Osteoblast (primary cell): ENCODE data around the gene LRP8. TPM values are rescaled to one million over a fixed set of nuclear protein-coding genes. Genes with fewer than 3 reads are reported as not detected.
A peak's percentile ranks its signal among the peaks of the same experiment; 100 is the strongest.

Source experiments
- DNase-seq: peaks from one replicate; pipeline ENCODE4 v3.0.0; 2011; ENCODE audit warnings: low spot score, mixed read lengths; ENCODE audit not compliant: insufficient read length; ENCODE audit errors: missing footprints
- H2AFZ ChIP-seq: 2 replicates; pipeline ENCODE4 v1.6.0; 2011; ENCODE audit warnings: mild to moderate bottlenecking, low read length
- H3K27ac ChIP-seq: 2 replicates; pipeline ENCODE4 v1.5.1; 2011; ENCODE audit warnings: mild to moderate bottlenecking, low read depth, low read length, moderate library complexity
- H3K27me3 ChIP-seq: 2 replicates; pipeline ENCODE4 v1.6.0; 2012; ENCODE audit warnings: mild to moderate bottlenecking, control low read depth, inconsistent platforms, low read length, moderate library complexity; ENCODE audit not compliant: insufficient read depth
- H3K36me3 ChIP-seq: 2 replicates; pipeline ENCODE4 v1.5.1; 2011; ENCODE audit warnings: mild to moderate bottlenecking, low read length, control low read depth, moderate library complexity; ENCODE audit not compliant: insufficient read depth
- H3K4me1 ChIP-seq: 2 replicates; pipeline ENCODE4 v1.5.1; 2011; ENCODE audit warnings: mild to moderate bottlenecking, low read length, control low read depth, moderate library complexity; ENCODE audit not compliant: insufficient read depth
- H3K4me2 ChIP-seq: 2 replicates; pipeline ENCODE4 v1.6.0; 2011; ENCODE audit warnings: mild to moderate bottlenecking, low read length; ENCODE audit not compliant: insufficient read depth
- H3K4me3 ChIP-seq: fragments of 200-600 bp; sonication (generic); 3 replicates; pipeline ENCODE4 v1.5.1; 2012; ENCODE audit warnings: mild to moderate bottlenecking, low read length, inconsistent platforms; ENCODE audit not compliant: insufficient read depth
- H3K79me2 ChIP-seq: 2 replicates; pipeline ENCODE4 v1.6.0; 2012; ENCODE audit warnings: mild to moderate bottlenecking, low read length, control low read depth, inconsistent platforms; ENCODE audit not compliant: insufficient read depth
- H3K9me3 ChIP-seq: 2 replicates; pipeline ENCODE4 v1.5.1; 2011; ENCODE audit warnings: low read depth, low read length, control low read depth
- H4K20me1 ChIP-seq: 2 replicates; pipeline ENCODE4 v1.6.0; 2012; ENCODE audit warnings: mild to moderate bottlenecking, low read length, control low read depth; ENCODE audit not compliant: insufficient read depth
- total RNA-seq: library from RNA; depleted of rRNA; stranded (reverse); fragments of >200 nt; gene quantifications from 2 replicates; pipeline ENCODE4 v1.2.3, GENCODE V29; 2012
- TF ChIP-seq, protein P1 (sequence below): IDR thresholded peaks from 2 replicates; pipeline ENCODE4 v1.5.1; 2011; ENCODE audit warnings: mild to moderate bottlenecking, low read depth, low read length, moderate library complexity; ENCODE audit errors: extremely low read depth

The LRP8 gene
- total RNA-seq, 1 donor: 11.2 TPM

DNA sequence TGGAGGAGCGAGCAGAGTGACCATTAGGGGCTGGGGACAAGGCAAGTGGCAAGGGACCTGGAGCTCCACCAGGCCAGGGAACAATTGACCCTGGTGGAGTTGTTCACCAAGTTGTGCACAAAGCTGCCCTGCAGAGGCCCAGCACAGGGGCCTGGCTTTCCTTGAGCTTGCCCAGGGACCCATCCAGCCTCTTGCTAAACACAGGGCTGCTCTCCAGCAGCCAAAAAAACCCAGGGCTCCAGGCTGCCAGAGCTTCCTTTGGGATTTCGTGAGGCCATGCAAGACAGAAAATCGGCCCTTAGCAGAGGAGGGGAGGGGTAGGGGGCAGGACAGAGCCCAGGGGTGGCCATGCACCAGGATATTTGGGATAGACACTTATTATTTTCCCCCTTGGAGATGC is 32.6 kb downstream of the LRP8 start:
- DNase-seq: no peak
- H3K79me2 ChIP-seq: no peaks in the 10 kb centered on the region
- no peaks in the 10 kb centered on the region for H4K20me1 ChIP-seq
- peaks cover 24% of the 10 kb centered on the region for H3K4me1 ChIP-seq
- H2AFZ ChIP-seq: no peak overlapping the region
- TF ChIP-seq, protein P1, sequence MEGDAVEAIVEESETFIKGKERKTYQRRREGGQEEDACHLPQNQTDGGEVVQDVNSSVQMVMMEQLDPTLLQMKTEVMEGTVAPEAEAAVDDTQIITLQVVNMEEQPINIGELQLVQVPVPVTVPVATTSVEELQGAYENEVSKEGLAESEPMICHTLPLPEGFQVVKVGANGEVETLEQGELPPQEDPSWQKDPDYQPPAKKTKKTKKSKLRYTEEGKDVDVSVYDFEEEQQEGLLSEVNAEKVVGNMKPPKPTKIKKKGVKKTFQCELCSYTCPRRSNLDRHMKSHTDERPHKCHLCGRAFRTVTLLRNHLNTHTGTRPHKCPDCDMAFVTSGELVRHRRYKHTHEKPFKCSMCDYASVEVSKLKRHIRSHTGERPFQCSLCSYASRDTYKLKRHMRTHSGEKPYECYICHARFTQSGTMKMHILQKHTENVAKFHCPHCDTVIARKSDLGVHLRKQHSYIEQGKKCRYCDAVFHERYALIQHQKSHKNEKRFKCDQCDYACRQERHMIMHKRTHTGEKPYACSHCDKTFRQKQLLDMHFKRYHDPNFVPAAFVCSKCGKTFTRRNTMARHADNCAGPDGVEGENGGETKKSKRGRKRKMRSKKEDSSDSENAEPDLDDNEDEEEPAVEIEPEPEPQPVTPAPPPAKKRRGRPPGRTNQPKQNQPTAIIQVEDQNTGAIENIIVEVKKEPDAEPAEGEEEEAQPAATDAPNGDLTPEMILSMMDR: no peak
- no peak overlapping the region for H3K4me3 ChIP-seq
- no peaks in the 10 kb centered on the region for H3K9me3 ChIP-seq
- no peak overlapping the region for H3K27ac ChIP-seq
- no peak overlapping the region for H3K4me2 ChIP-seq
- H3K27me3 ChIP-seq: no peaks in the 10 kb centered on the region
- no peaks in the 10 kb centered on the region for H3K36me3 ChIP-seq

DNA sequence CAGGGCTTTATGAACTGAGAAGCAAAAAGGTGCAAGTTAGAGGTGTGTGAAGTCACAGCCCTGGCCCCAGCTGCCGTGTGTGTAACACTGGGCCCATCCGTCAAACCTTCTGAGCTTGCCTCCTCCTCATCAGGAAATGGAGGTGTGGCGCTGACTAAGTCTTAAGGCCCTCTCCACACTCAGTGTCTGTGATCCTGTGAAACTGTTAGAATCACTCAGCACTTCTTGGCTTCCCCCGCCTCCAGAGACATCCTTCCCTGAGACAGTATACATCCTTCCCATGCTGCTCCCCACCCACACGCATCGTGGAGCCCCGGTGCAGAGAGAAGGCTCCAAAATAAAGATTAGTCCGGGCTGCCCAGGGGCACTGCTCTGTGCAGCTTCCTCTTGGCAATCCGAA is 33.3 kb downstream of the LRP8 start:
- H3K4me1 ChIP-seq: peaks cover 24% of the 10 kb centered on the region
- no peaks in the 10 kb centered on the region for H3K79me2 ChIP-seq
- peak overlapping the region; percentile 45 for H2AFZ ChIP-seq
- H3K4me3 ChIP-seq: no peak overlapping the region
- no peaks in the 10 kb centered on the region for H3K36me3 ChIP-seq
- peak; percentile 94 for DNase-seq
- H4K20me1 ChIP-seq: no peaks in the 10 kb centered on the region
- no peaks in the 10 kb centered on the region for H3K9me3 ChIP-seq
- no peaks in the 10 kb centered on the region for H3K27me3 ChIP-seq
- TF ChIP-seq, protein P1: no peak
- peak overlapping the region; percentile 13 for H3K27ac ChIP-seq
- peak overlapping the region; percentile 38 for H3K4me2 ChIP-seq

DNA sequence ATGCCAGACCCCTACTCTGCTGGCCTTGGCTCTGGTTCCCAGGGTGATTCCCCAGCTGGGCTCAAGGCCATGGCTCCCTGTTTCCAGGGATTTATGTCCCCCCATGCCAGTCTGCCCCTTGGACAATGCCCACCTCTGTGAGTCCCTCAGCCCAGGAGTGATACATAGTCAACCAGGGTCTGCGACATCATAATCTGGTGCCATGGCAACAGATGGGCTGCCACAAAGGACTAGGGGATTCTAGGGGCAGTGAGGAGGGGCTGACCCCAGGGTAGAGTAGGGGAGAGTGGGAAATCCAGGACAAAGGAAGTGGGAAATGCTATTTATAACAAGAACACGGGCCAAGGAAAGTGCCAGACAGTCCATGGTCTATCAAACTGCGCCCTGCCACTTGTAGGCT is 33.8 kb downstream of the LRP8 start:
- TF ChIP-seq, protein P1: no peak
- Histone ChIP-seq H3K79me2 (no peaks in the 10 kb centered on the region), H3K4me3 (no peak overlapping the region), H3K36me3 (no peaks in the 10 kb centered on the region), H3K4me1 (peaks cover 24% of the 10 kb centered on the region), H2AFZ (peak overlapping the region; percentile 45), H3K4me2 (no peak overlapping the region), H3K27ac (peak overlapping the region; percentile 13), H3K9me3 (no peaks in the 10 kb centered on the region), H4K20me1 (no peaks in the 10 kb centered on the region), H3K27me3 (no peaks in the 10 kb centered on the region)
- no peak for DNase-seq

DNA sequence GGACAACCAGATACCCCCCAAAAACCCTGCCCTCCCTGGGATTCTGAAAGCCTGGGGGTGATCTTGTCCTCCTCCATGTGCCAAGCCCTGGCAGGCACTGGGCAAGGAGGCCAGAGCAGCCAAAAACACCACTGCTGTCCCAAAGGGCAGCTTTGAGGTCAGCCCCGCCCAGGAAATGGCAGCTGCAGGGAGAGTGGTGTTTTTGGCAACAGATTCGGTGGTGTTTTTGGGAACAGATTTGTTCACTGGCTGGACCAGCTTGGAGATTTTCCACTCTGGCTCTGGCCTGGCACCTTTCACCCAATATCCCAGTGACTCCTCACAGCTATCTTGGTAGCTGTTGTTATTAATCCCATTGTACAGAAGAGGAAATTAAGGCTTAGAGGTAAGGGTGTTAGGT is 34.7 kb downstream of the LRP8 start:
- no peak overlapping the region for H3K4me3 ChIP-seq
- H3K27ac ChIP-seq: no peak overlapping the region
- H3K36me3 ChIP-seq: no peaks in the 10 kb centered on the region
- TF ChIP-seq, protein P1: no peak
- no peaks in the 10 kb centered on the region for H4K20me1 ChIP-seq
- H3K79me2 ChIP-seq: no peaks in the 10 kb centered on the region
- no peak for DNase-seq
- peak overlapping the region; percentile 4 for H3K4me2 ChIP-seq
- peaks cover 24% of the 10 kb centered on the region for H3K4me1 ChIP-seq
- no peaks in the 10 kb centered on the region for H3K27me3 ChIP-seq
- H2AFZ ChIP-seq: no peak overlapping the region
- no peaks in the 10 kb centered on the region for H3K9me3 ChIP-seq
